Measurements from ENCODE around the gene RGS9BP.
"Not testable (repeated sequence)": the region's sequence is repeated elsewhere in the genome, so short reads cannot be mapped to it uniquely, and the experiment has no call there.

The RGS9BP gene

DNA sequence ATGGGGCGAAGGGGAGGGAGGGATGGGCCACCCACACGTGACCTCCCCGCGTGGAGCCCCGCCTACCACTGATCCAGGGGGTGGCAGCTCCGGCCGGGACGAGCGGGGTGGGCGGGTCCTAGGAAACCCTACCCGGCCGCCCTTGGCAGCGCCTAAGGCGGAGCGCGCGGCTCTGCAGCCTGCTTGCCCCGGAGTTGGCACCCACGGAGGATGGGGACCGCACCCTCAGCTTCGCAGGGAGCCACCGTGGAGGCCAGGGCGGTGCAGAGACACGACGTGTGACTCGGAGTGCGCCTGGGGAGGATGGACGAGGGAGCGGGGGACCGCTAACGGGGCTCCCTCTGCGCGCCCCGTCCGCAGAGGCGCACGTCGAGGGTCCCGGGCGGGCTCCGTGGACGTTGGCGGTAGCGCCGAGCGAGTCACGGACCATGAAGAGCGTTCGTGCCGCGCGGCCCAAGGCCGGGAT, at the start of gene RGS9BP:
Gene RGS9BP, plus strand, starts transcription at position 129 of the 466 bp plus-strand sequence. CDS start 416 bp downstream, outside the sequence.
- FAIRE-seq (no peak), DNase-seq (ENCODE audit: low spot score) (peak; percentile 29)

DNA sequence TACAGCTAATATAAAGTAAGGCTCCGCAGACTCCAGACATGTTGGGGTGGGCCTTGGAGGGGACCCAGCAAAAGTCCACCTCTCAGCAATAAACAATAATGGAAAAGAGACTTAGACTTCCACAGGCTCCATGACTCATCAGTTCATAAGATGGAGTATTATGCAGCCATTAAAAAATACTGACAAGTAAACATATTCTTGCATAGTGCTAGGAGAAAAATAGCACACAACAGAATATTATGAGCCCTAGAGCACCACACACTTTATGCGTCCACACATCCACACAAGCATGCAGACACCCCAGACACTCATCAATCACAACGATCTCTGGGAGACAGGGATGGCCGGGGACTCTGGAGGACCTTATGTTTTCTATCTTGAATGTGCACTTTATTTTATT, 48.7 kb upstream of the RGS9BP start:
- FAIRE-seq (no peak), DNase-seq (ENCODE audit: low spot score) (no peak)

DNA sequence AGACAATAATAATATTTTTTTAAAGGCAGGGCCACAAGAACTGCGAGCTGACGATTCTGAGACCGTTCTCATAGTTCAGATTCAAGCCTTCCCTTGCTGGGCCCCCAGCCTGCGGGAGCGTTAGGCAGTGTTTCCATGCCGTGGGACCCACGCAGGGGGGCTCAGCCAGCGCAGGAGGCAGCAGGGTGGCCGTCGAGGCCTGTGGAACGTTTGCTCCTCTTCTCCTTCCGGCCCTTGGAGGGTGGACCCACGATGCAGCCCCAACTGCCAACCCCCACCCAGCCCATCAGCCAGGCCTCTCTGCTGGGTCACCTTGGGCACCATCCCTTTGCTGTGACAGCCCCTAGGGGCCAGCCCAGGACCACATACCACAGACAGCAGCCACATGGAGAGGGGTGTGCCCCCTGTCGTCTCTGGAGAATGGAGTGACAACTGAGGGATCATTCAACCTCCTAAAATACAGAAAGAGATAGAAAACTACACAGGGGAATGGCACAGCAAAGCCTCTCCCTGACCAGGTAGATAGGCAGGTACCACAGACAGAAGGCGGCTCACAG, 47.9 kb upstream of the RGS9BP start:
- DNase-seq (ENCODE audit: low spot score) (no peak), FAIRE-seq (no peak)

- DNase-seq (ENCODE audit: low spot score) (no peak), FAIRE-seq (no peak)
These were observed 45.3 kb upstream of the RGS9BP start for GRCh38 chr19:32630338-32630737.

DNA sequence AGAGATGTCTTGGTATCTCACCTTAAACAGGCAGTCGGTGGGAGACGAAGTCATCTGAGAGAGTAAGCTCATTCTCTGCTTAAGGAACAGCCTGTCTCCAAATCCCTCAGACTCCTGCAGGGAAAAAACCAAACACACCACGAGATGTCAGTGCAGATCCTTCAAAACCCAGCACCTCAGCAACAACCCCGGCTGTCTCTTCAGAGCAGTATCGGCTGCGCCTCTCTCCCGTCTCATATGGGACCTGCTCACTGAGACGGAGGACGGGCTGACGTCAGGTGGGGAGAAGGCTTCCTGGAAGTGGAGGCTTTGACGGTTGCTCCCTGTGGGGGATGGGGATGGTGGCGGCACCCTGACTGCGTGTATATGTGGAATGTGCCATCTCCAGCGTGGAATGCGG, 44.3 kb upstream of the RGS9BP start:
- DNase-seq (ENCODE audit: low spot score): no peak
- FAIRE-seq: no peak

- FAIRE-seq (no peak), DNase-seq (ENCODE audit: low spot score) (no peak)
These were observed 38.2 kb upstream of the RGS9BP start for GRCh38 chr19:32637480-32637879.

DNA sequence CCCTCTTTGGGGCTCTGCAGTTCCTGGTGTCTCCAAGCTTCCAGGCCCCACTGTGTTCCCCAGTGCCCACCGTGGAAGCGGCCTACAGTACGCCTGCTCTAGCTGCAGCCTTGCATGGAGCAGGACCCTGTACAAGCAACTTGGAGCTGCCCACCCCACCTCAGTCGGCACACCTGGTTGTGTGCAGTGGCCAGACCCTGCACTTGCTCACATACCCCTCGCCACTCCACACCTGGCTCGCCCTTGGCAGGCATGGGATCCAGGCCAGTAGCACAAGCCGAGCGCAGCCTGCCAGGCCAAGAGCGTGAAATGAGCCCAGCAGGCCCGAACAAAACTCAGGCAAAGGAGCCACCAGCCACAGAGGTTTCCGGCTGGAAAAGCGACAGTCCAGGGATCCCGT, 37.0 kb upstream of the RGS9BP start:
- FAIRE-seq (no peak), DNase-seq (ENCODE audit: low spot score) (no peak)

DNA sequence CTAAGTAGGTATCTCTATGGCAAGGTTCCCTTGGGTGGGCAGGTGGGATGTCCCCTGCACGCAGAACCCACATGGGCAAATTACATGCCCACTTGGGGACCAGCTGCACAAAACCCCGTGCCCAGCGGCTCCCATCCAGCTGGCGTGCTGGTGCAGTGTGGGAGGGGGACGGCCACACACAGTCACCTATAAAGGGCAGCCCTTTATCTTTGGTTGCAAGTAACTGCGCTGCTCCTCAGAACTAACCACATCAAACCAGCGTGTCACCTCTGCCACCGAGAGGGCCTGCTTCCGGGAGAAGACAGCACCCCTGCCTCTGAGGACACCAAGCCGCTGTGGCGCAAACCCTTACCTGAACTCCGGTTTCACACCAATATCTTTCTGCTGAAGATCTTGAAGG, 32.9 kb upstream of the RGS9BP start:
- no peak for FAIRE-seq
- no peak for DNase-seq (ENCODE audit: low spot score)

GRCh38 chr19:32646556-32646955, 29.1 kb upstream of the RGS9BP start:
- DNase-seq (ENCODE audit: low spot score) (no peak), FAIRE-seq (no peak)

DNA sequence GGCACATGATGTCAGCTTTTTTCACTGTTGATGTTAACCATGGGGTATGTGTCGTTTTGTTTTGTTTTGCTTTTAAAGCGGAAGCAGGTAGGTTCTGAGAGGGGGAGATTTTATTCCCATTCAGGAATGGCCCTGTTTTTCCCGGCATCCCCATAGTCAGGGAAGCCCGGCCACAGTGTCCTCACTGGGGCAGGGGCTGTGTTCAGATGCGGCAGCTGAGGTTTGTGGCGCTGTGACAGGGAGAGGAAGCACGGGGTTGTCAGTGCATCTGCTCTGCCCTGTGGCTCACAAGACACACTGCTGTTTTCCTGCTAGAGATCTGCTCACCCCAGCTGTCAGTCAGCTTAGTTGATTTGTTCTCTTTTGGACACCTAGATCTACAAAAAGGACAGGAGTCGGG, 28.3 kb upstream of the RGS9BP start:
- no peak for FAIRE-seq
- no peak for DNase-seq (ENCODE audit: low spot score)

DNA sequence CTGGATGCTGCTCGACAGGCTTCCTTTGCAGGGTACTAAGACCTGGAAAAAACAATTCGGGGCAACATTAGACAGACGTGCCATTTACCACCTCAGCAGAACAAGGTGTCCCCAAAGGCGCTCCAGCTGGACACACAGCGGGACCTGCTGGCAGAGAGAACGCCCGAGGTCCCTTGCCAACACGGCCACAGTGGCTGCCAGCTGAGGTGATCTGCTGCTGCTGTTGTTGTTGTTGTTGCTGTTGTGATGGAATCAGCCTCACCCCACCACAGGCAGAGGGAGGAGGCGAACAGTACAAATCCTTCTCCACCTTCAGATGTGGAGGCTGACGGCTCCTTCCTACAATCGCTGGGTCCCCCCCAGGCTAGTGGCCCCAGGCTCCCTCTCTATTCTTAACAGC, 25.9 kb upstream of the RGS9BP start:
- no peak for DNase-seq (ENCODE audit: low spot score)
- no peak for FAIRE-seq

GRCh38 chr19:32650671-32651070, 25.0 kb upstream of the RGS9BP start:
- no peak for FAIRE-seq
- DNase-seq (ENCODE audit: low spot score): no peak

GRCh38 chr19:32651729-32652140, 23.9 kb upstream of the RGS9BP start:
- FAIRE-seq: no peak
- no peak for DNase-seq (ENCODE audit: low spot score)

DNA sequence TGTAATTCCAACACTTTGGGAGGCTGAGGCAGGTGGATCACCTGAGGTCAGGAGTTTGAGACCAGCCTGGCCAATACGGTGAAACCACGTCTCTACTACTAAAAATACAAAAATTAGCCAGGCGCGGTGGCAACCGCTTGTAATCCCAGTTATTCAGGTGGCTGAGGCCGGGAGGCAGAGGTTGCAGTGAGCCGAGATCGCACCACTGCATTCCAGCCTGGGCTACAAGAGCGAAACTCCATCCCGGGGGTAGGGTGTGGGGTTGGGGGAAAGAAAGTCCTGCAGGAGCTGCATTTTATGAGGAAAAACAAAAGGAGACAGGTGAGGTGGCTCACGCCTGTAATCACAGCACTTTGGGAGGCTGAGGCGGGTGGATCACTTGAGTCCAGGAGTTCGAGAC, 23.3 kb upstream of the RGS9BP start:
- not testable (repeated sequence) for DNase-seq (ENCODE audit: low spot score); FAIRE-seq

- no peak for DNase-seq (ENCODE audit: low spot score)
- FAIRE-seq: no peak
These were observed 22.6 kb upstream of the RGS9BP start for GRCh38 chr19:32652894-32653598.

- FAIRE-seq: no peak
- no peak for DNase-seq (ENCODE audit: low spot score)
These were observed 22.1 kb upstream of the RGS9BP start for GRCh38 chr19:32653599-32653915.

GRCh38 chr19:32656379-32656778, 19.3 kb upstream of the RGS9BP start:
- not testable (repeated sequence) for FAIRE-seq; DNase-seq (ENCODE audit: low spot score)

GRCh38 chr19:32658075-32658474, 17.6 kb upstream of the RGS9BP start:
- DNase-seq (ENCODE audit: low spot score) (no peak), FAIRE-seq (no peak)

- DNase-seq (ENCODE audit: low spot score) (no peak), FAIRE-seq (no peak)
These were observed 17.1 kb upstream of the RGS9BP start for GRCh38 chr19:32658527-32658926.

DNA sequence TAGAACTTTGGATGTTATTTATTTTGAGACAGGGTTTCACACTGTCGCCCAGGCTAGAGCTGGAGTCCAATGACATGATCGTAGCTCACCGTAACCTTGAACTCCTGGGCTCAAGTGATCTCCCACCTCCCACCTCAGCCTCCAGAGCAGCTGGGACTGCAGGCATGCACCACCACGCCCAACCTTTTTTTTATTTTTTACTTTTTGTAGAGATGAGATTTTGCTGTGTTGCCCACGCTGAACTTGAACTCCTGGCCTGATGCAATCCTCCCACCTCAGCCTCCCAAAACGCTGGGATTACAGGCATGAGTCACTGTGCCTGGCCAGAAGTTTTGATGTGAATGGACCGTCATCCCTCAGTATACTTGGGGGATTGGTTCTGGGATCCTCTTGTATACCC, 14.3 kb upstream of the RGS9BP start:
- DNase-seq (ENCODE audit: low spot score) (no peak), FAIRE-seq (no peak)

DNA sequence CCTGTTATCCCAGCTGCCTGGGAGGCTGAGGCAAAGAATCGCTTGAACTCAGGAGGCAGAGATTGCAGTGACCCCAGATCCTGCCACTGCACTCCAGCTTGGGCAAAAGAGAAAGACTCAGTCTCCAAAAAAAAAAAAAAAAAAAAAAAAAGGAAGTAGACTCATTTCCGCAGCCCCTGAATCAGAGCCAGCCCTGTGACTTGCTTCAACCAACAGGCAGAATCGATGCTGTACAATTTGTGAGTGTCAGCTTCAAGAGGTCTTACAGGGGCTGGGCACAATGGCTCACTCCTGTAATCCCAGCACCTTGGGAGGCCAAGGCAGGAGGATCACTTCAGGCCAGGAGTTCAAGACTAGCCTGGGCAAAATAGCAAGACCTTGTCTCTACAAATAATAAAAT, 13.5 kb upstream of the RGS9BP start:
- DNase-seq (ENCODE audit: low spot score) (no peak), FAIRE-seq (no peak)

GRCh38 chr19:32666084-32666483, 9.6 kb upstream of the RGS9BP start:
- no peak for FAIRE-seq
- DNase-seq (ENCODE audit: low spot score): no peak

DNA sequence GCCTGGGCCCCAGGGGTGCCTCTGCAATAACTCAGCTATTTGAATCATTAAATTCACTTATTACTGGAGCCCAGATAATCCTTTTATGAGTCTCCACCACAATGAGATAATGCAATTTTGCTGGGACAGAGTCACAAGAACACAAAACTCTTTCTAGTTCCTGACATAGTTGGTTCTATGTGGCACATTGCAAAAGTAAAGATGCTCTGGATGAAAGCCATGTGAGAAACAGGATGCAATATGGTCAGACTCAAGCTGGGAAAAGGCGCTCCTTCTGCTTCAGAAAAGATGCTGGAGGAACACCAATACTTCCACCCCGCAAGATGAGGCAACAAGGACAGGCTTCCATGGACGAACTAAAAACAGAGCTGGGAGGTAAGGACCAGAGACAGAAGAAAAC, 6.3 kb upstream of the RGS9BP start:
- FAIRE-seq (no peak), DNase-seq (ENCODE audit: low spot score) (no peak)
